Panc1 (cell line): ENCODE data around the gene NR0B2.

Experiments
- CTCF ChIP-seq: fragments of 450-650 bp; IDR thresholded peaks from 2 replicates; pipeline ENCODE4 v1.5.1; 2017; ENCODE audit warnings: mild to moderate bottlenecking
- POLR2AphosphoS5 ChIP-seq: IDR thresholded peaks from 2 replicates; pipeline ENCODE4 v1.6.1; 2012; ENCODE audit warnings: mild to moderate bottlenecking, low read depth, low read length, moderate library complexity
- REST ChIP-seq, 2 experiments: IDR thresholded peaks; 2 replicates each; pipeline ENCODE4 v1.6.1; 2011 to 2012; ENCODE audit warnings: low read depth in 2 of 2, control low read depth in 1 of 2, low read length in 1 of 2, mild to moderate bottlenecking in 1 of 2, moderate library complexity in 1 of 2; ENCODE audit not compliant: insufficient read depth in 1 of 2

GRCh38 chr1:26953374-26953773, 39.6 kb upstream of the NR0B2 start:
- TF ChIP-seq CTCF (no peak), POLR2AphosphoS5 (no peak), REST (IDR thresholded peaks at IDR 0.05; ENCODE audit: insufficient read depth in 1 of 2, low read depth in 2 of 2, low read length in 1 of 2) (no peak)
